Fibroblast of lung (primary cell): Measurements from ENCODE around the gene SPEF1. TPM values are rescaled to one million over a fixed set of nuclear protein-coding genes. Genes with fewer than 3 reads are reported as not detected.
"Not testable (repeated sequence)": the region's sequence is repeated elsewhere in the genome, so short reads cannot be mapped to it uniquely, and the experiment has no call there.

Experiments used
- DNase-seq, 2 donors: peaks; one replicate each; pipeline versions ENCODE4 v3.0.0 to v3.0.0-alpha.2; 2010; ENCODE audit warnings: low read depth in 2 of 2
- H2AFZ ChIP-seq: 2 replicates; pipeline ENCODE4 v1.5.1; 2012; ENCODE audit warnings: low read length, control low read depth, inconsistent platforms
- H3K27ac ChIP-seq: 2 replicates; pipeline ENCODE4 v1.5.1; 2011; ENCODE audit warnings: low read length, control low read depth; ENCODE audit not compliant: insufficient read depth
- H3K27me3 ChIP-seq: 2 replicates; pipeline ENCODE4 v1.5.1; 2011; ENCODE audit warnings: mild to moderate bottlenecking, low read length; ENCODE audit not compliant: control insufficient read depth, insufficient read depth
- H3K36me3 ChIP-seq: 2 replicates; pipeline ENCODE4 v1.5.1; 2011; ENCODE audit warnings: low read length; ENCODE audit not compliant: control insufficient read depth, insufficient read depth
- H3K4me1 ChIP-seq: 2 replicates; pipeline ENCODE4 v1.5.1; 2011; ENCODE audit warnings: low read length; ENCODE audit not compliant: control insufficient read depth, insufficient read depth; ENCODE audit errors: extremely low read depth
- H3K4me2 ChIP-seq: 2 replicates; pipeline ENCODE4 v1.5.1; 2011; ENCODE audit warnings: low read length, control low read depth; ENCODE audit not compliant: insufficient read depth; ENCODE audit errors: extremely low read depth
- H3K4me3 ChIP-seq, 4 experiments: fragments of 200-600 bp in 1 of 4; sonication (generic) in 1 of 4; replicated peaks in 1 of 4; 2 replicates each; pipeline ENCODE4 v1.5.1; 2011 to 2016; ENCODE audit warnings: low read length in 4 of 4, low read depth in 3 of 4, mild to moderate bottlenecking in 3 of 4, control low read depth in 2 of 4, inconsistent platforms in 1 of 4, mixed read lengths in 1 of 4; ENCODE audit not compliant: insufficient read depth in 1 of 4; ENCODE audit errors: control extremely low read depth in 1 of 4
- H3K79me2 ChIP-seq: 2 replicates; pipeline ENCODE4 v1.5.1; 2012; ENCODE audit warnings: mild to moderate bottlenecking, low read length, inconsistent platforms; ENCODE audit not compliant: control insufficient read depth, insufficient read depth
- H3K9ac ChIP-seq: 2 replicates; pipeline ENCODE4 v1.5.1; 2011; ENCODE audit warnings: mild to moderate bottlenecking, low read length, control low read depth; ENCODE audit not compliant: insufficient read depth
- H3K9me3 ChIP-seq: 2 replicates; pipeline ENCODE4 v1.5.1; 2012; ENCODE audit warnings: low read depth, low read length; ENCODE audit not compliant: control insufficient read depth, insufficient read depth
- H4K20me1 ChIP-seq: 2 replicates; pipeline ENCODE4 v1.5.1; 2011; ENCODE audit warnings: low read length; ENCODE audit not compliant: control insufficient read depth, insufficient read depth; ENCODE audit errors: extremely low read depth
- CTCF ChIP-seq, 2 donors: IDR thresholded peaks in 1 of 2; conservative IDR thresholded peaks in 1 of 2; 1 replicate in 1 of 2; 2 replicates in 1 of 2; pipeline ENCODE4 v1.5.1; 2011 to 2012; ENCODE audit warnings: low read length in 2 of 2, control low read depth in 1 of 2, inconsistent platforms in 1 of 2, low read depth in 1 of 2, mild to moderate bottlenecking in 1 of 2
- EZH2 ChIP-seq: IDR thresholded peaks from 2 replicates; pipeline ENCODE4 v1.5.1; 2012; ENCODE audit warnings: low read length, control low read depth, mild to moderate bottlenecking; ENCODE audit errors: missing control alignments
- polyA minus RNA-seq: library from RNA; depleted of rRNA, polyadenylated mRNA; stranded (reverse); fragments of >200 nt; gene quantifications from 2 replicates; pipeline ENCODE4 v1.2.3, GENCODE V29; 2011; ENCODE audit warnings: low replicate concordance
- polyA plus RNA-seq, 2 donors: library from polyadenylated mRNA; depleted of rRNA in 1 of 2; stranded (reverse) in 1 of 2; unstranded in 1 of 2; fragments of >200 nt; gene quantifications; 2 replicates each; pipeline ENCODE4 v1.2.1, GENCODE V29; 2011 to 2012; ENCODE audit warnings: missing spikeins in 1 of 2
- total RNA-seq: library from RNA; depleted of rRNA; stranded (reverse); fragments of >200 nt; gene quantifications from 2 replicates; pipeline ENCODE4 v1.2.1, GENCODE V29; 2014

The SPEF1 gene
- total RNA-seq (under 0.01 and 0.17 TPM in 2 replicates), polyA plus RNA-seq (0.06 and 0.07 TPM in 2 replicates), polyA minus RNA-seq (not detected in 2 replicates)
- 0.09 and 0.10 TPM in 2 replicates for polyA plus RNA-seq (2012)

- H3K4me2 ChIP-seq, result peak within 1 kb of the TSS; percentile 99
- no peaks in the 10 kb centered on the region for H3K27me3 ChIP-seq
- DNase-seq, result peak; percentile 87 to 92
- TF ChIP-seq CTCF (conservative IDR thresholded peaks at IDR 0.05 in 1 of 2, IDR thresholded peaks at IDR 0.05 in 1 of 2; ENCODE audit: low read depth in 1 of 2, low read length in 2 of 2) (peak; percentile 36 to 50), EZH2 (no peak)
- peak within 1 kb of the TSS; percentile 35 to 51 (median 44) for H3K4me3 ChIP-seq
- H3K36me3 ChIP-seq, result peaks cover 5% of the 10 kb centered on the region
- peaks cover 23% of the 10 kb centered on the region for H3K4me1 ChIP-seq
- H3K9ac ChIP-seq, result peak within 1 kb of the TSS; percentile 10
- peaks cover 34% of the 10 kb centered on the region for H3K79me2 ChIP-seq
- peak within 1 kb of the TSS; percentile 52 for H2AFZ ChIP-seq
- no peak within 1 kb of the TSS for H3K27ac ChIP-seq
- H3K9me3 ChIP-seq, result no peaks in the 10 kb centered on the region
- peaks cover 2% of the 10 kb centered on the region for H4K20me1 ChIP-seq
These were observed at the start of gene SPEF1 for GRCh38 chr20:3781153-3781910. TSS of gene SPEF1 (minus strand) at chr20:3781448. CDS start at chr20:3781287, 161 bp downstream.

- not testable (repeated sequence) for H3K27me3 ChIP-seq, H4K20me1 ChIP-seq, H3K4me1 ChIP-seq, H3K36me3 ChIP-seq, H3K27ac ChIP-seq, DNase-seq, H3K4me2 ChIP-seq, H2AFZ ChIP-seq, H3K9me3 ChIP-seq, H3K79me2 ChIP-seq, H3K9ac ChIP-seq, H3K4me3 ChIP-seq
These were observed 48.6 kb upstream of the SPEF1 start for GRCh38 chr20:3829891-3830290.

- TF ChIP-seq EZH2, result no peak
- H3K9ac ChIP-seq, result no peak overlapping the region
- peaks cover 16% of the 10 kb centered on the region for H3K36me3 ChIP-seq
- H4K20me1 ChIP-seq, result no peaks in the 10 kb centered on the region
- no peak overlapping the region for H3K27ac ChIP-seq
- no peak overlapping the region for H3K4me2 ChIP-seq
- H3K79me2 ChIP-seq, result no peaks in the 10 kb centered on the region
- H3K9me3 ChIP-seq, result no peaks in the 10 kb centered on the region
- H2AFZ ChIP-seq, result no peak overlapping the region
- H3K27me3 ChIP-seq, result no peaks in the 10 kb centered on the region
- H3K4me3 ChIP-seq, result no peak overlapping the region
- DNase-seq, result no peak
- no peaks in the 10 kb centered on the region for H3K4me1 ChIP-seq
These were observed 47.5 kb upstream of the SPEF1 start for GRCh38 chr20:3828798-3829197.

GRCh38 chr20:3826420-3826819 is 45.2 kb upstream of the SPEF1 start:
- Histone ChIP-seq H3K9ac (no peak overlapping the region), H3K79me2 (peaks cover 2% of the 10 kb centered on the region), H3K36me3 (peaks cover 20% of the 10 kb centered on the region), H2AFZ (no peak overlapping the region), H3K27me3 (no peaks in the 10 kb centered on the region), H3K4me3 (no peak overlapping the region), H4K20me1 (no peaks in the 10 kb centered on the region), H3K4me1 (no peaks in the 10 kb centered on the region), H3K27ac (no peak overlapping the region), H3K9me3 (no peaks in the 10 kb centered on the region), H3K4me2 (no peak overlapping the region)
- TF ChIP-seq CTCF (conservative IDR thresholded peaks at IDR 0.05 in 1 of 2, IDR thresholded peaks at IDR 0.05 in 1 of 2; ENCODE audit: low read depth in 1 of 2, low read length in 2 of 2) (no peak), EZH2 (no peak)
- DNase-seq, result no peak
